ENCODE measurements around the gene SLC6A6.
A peak's percentile ranks its signal among the peaks of the same experiment; 100 is the strongest.

The SLC6A6 gene

DNA sequence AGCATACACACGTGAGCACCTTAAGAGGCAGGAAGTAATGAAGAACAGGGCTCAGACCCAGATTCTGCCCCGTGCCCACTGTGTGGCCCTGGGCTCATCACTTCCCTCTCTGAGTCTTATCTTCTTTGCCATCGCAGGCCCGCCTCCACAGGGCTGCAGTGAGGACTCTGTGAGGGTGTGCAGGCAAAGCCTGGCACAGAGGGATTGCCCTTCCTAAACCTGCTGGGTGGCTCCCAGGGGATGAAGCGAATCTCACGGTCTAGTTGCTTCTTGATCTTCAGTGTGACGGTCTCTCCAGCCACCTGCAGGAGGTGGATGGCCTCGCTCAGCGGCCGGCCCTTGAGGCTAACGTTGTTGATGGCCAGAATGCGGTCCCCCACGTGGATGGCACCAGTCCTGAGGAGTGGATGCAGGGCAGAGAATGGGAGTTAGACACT is 104.9 kb downstream of the SLC6A6 start:
- Histone ChIP-seq H3K79me1 (ENCODE audit: low read length) (no peaks in the 10 kb centered on the region), H2BK120ac (ENCODE audit: insufficient read depth, low read length, poor library complexity) (no peak overlapping the region), H3K4me1 (ENCODE audit: control insufficient read depth in 1 of 2, insufficient read depth in 2 of 2, low read length in 2 of 2) (no peaks in the 10 kb centered on the region), H4K12ac (ENCODE audit: low read depth, low read length) (no peak overlapping the region), H3K27ac (ENCODE audit: low read depth, low read length) (no peak overlapping the region), H3K23ac (ENCODE audit: low read length) (no peak overlapping the region), H3K27me3 (ENCODE audit: insufficient read depth, low read length) (no peaks in the 10 kb centered on the region), H2BK5ac (ENCODE audit: low read depth, low read length, poor library complexity) (no peak overlapping the region), H4K8ac (ENCODE audit: low read depth, low read length) (no peak overlapping the region), H3K4me2 (ENCODE audit: low read length) (no peak overlapping the region), H3K9me3 (ENCODE audit: insufficient read depth, low read depth, low read length) (peaks cover 6% of the 10 kb centered on the region), H2AK5ac (ENCODE audit: low read length) (no peak overlapping the region), H3K79me2 (ENCODE audit: control insufficient read depth, insufficient read depth, low read length, poor library complexity) (no peaks in the 10 kb centered on the region), H3K4ac (ENCODE audit: low read depth, low read length) (no peak overlapping the region), H2AFZ (ENCODE audit: insufficient read depth, low read length, poor library complexity) (no peak overlapping the region), H2BK12ac (ENCODE audit: low read length) (no peak overlapping the region), H3K36me3 (ENCODE audit: control insufficient read depth in 1 of 2, insufficient read depth in 2 of 2, low read length in 2 of 2) (no peaks in the 10 kb centered on the region), H3K4me3 (ENCODE audit: low read depth, low read length) (no peak overlapping the region), H3K18ac (ENCODE audit: low read length) (no peak overlapping the region), H4K91ac (ENCODE audit: low read depth, low read length) (no peak overlapping the region), H3K9ac (ENCODE audit: low read length) (no peak overlapping the region), H3K14ac (ENCODE audit: low read length) (no peak overlapping the region)
- DNase-seq: peak in 1 of 2 donors; percentile 6
- no CpG with 5 or more reads among the region's 13 CpGs for WGBS (ENCODE audit: extremely low coverage, insufficient coverage, insufficient read length)

DNA sequence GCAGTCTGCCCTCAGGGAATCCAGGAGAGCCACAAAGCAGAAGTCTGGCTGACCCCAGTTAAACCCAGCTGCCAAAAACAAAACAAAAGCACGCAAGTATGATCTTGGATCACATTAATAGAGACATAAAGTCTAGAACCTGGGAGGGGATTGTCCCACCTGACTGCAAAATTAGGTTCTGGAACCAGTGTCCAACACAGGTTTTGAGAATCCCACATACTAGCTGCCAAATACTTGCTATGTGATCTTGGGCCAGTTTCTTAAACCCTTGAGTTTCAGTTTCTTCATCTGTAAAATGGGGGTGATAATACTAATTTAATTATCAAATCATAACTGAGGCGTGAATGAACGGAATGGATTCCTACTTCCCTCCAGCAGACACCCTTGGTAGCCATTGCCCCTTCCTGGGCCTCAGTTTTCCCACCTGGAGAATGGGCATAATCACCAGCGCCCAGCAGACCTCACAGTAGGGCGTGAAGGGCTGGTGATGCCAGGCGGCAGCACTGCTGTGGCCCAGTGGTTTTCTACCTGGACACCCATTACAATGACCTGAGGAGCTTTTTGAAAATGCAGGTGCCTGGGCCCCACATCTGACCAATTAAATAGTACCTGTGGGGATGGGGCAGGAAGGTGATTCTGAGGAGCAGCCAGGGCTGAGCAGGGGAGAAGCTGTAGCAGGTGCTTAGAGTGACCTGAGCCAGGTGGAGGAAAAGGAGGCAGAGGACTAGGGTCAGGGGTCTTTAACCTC is 105.5 kb downstream of the SLC6A6 start:
- Histone ChIP-seq H3K14ac (ENCODE audit: low read length) (no peak overlapping the region), H3K27ac (ENCODE audit: low read depth, low read length) (no peak overlapping the region), H3K18ac (ENCODE audit: low read length) (no peak overlapping the region), H4K91ac (ENCODE audit: low read depth, low read length) (no peak overlapping the region), H3K27me3 (ENCODE audit: insufficient read depth, low read length) (no peaks in the 10 kb centered on the region), H3K79me2 (ENCODE audit: control insufficient read depth, insufficient read depth, low read length, poor library complexity) (no peaks in the 10 kb centered on the region), H3K4me1 (ENCODE audit: control insufficient read depth in 1 of 2, insufficient read depth in 2 of 2, low read length in 2 of 2) (no peaks in the 10 kb centered on the region), H2BK120ac (ENCODE audit: insufficient read depth, low read length, poor library complexity) (no peak overlapping the region), H4K12ac (ENCODE audit: low read depth, low read length) (no peak overlapping the region), H2AK5ac (ENCODE audit: low read length) (no peak overlapping the region), H2BK5ac (ENCODE audit: low read depth, low read length, poor library complexity) (no peak overlapping the region), H3K4ac (ENCODE audit: low read depth, low read length) (no peak overlapping the region), H3K4me3 (ENCODE audit: low read depth, low read length) (no peak overlapping the region), H3K9me3 (ENCODE audit: insufficient read depth, low read depth, low read length) (peaks cover 5% of the 10 kb centered on the region), H2AFZ (ENCODE audit: insufficient read depth, low read length, poor library complexity) (no peak overlapping the region), H3K23ac (ENCODE audit: low read length) (no peak overlapping the region), H4K8ac (ENCODE audit: low read depth, low read length) (no peak overlapping the region), H3K4me2 (ENCODE audit: low read length) (no peak overlapping the region), H3K9ac (ENCODE audit: low read length) (no peak overlapping the region), H2BK12ac (ENCODE audit: low read length) (no peak overlapping the region), H3K79me1 (ENCODE audit: low read length) (no peaks in the 10 kb centered on the region), H3K36me3 (ENCODE audit: control insufficient read depth in 1 of 2, insufficient read depth in 2 of 2, low read length in 2 of 2) (no peaks in the 10 kb centered on the region)
- no CpG with 5 or more reads among the region's 6 CpGs for whole genome bisulfite sequencing (ENCODE audit: extremely low coverage, insufficient coverage, insufficient read length)
- DNase-seq: no peak

DNA sequence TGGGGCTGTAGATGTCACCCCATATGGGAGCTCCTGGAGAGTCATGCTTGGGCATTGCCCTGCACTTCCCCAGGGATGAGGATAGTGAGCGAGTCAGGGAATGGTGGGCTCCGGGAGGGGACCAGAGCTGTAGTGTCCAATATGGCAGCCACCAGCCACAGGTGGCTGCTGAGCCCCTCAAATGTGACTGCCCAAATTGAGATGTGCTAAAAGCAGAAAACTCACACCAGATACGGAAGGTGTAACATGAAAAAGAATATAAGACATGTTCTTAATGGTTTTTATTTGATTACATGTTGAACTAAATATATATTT is 106.1 kb downstream of the SLC6A6 start:
- Histone ChIP-seq H2BK120ac (ENCODE audit: insufficient read depth, low read length, poor library complexity) (no peak overlapping the region), H4K12ac (ENCODE audit: low read depth, low read length) (no peak overlapping the region), H2BK5ac (ENCODE audit: low read depth, low read length, poor library complexity) (no peak overlapping the region), H3K9ac (ENCODE audit: low read length) (no peak overlapping the region), H3K27ac (ENCODE audit: low read depth, low read length) (no peak overlapping the region), H4K8ac (ENCODE audit: low read depth, low read length) (no peak overlapping the region), H3K4ac (ENCODE audit: low read depth, low read length) (no peak overlapping the region), H2BK12ac (ENCODE audit: low read length) (no peak overlapping the region), H4K91ac (ENCODE audit: low read depth, low read length) (no peak overlapping the region), H3K9me3 (ENCODE audit: insufficient read depth, low read depth, low read length) (no peaks in the 10 kb centered on the region), H3K23ac (ENCODE audit: low read length) (no peak overlapping the region), H3K79me1 (ENCODE audit: low read length) (no peaks in the 10 kb centered on the region), H2AK5ac (ENCODE audit: low read length) (no peak overlapping the region), H3K18ac (ENCODE audit: low read length) (no peak overlapping the region), H3K4me3 (ENCODE audit: low read depth, low read length) (no peak overlapping the region), H2AFZ (ENCODE audit: insufficient read depth, low read length, poor library complexity) (no peak overlapping the region), H3K4me1 (ENCODE audit: control insufficient read depth in 1 of 2, insufficient read depth in 2 of 2, low read length in 2 of 2) (no peaks in the 10 kb centered on the region), H3K36me3 (ENCODE audit: control insufficient read depth in 1 of 2, insufficient read depth in 2 of 2, low read length in 2 of 2) (no peaks in the 10 kb centered on the region), H3K27me3 (ENCODE audit: insufficient read depth, low read length) (no peaks in the 10 kb centered on the region), H3K14ac (ENCODE audit: low read length) (no peak overlapping the region), H3K4me2 (ENCODE audit: low read length) (no peak overlapping the region), H3K79me2 (ENCODE audit: control insufficient read depth, insufficient read depth, low read length, poor library complexity) (no peaks in the 10 kb centered on the region)
- no peak for DNase-seq
- WGBS (ENCODE audit: extremely low coverage, insufficient coverage, insufficient read length): no CpG with 5 or more reads among the region's 3 CpGs

DNA sequence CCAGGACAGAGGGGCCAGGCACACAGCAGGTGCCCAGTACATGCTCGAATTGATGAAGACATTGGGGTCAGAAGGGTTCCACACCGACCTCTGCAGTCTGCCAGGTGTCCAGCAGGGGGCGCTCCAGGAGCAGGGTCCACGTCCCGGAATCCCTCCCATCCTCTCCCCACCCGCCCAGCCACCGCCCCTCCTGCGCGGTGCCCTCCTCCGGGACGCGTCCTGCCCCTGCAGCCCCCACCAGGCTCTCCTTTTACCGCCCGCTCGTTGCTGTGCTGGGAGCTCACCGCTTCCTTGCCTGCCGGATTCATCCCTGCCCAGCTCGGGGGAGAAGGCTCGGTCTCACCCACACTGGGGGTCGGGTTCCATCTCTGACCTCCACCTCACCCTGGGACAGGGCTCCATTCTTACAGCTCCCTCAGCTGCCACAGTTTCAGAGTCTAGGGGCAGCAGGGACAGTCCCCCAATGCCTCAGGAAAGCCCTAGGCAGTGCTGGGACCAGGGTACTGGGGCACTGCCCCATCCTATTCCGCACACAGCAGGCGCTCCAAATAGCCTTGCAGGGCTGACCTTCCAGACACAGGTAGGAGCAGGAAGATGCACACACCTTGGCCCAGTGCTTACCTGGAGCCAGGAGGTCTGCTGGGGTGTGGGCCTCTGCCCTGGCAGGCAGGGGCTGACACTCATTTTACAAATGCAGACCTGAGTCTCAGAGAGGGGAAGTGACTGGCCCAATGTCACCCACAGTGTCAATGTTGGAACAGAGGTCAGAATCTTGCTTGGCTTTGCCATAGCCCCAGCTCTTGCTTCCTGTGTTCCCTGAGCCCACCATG is 106.8 kb downstream of the SLC6A6 start:
- H3K27me3 ChIP-seq (ENCODE audit: insufficient read depth, low read length): no peaks in the 10 kb centered on the region
- H3K4ac ChIP-seq (ENCODE audit: low read depth, low read length): no peak overlapping the region
- DNase-seq: peak; percentile 24 to 72
- H2BK120ac ChIP-seq (ENCODE audit: insufficient read depth, low read length, poor library complexity): no peak overlapping the region
- H3K18ac ChIP-seq (ENCODE audit: low read length): no peak overlapping the region
- H2AFZ ChIP-seq (ENCODE audit: insufficient read depth, low read length, poor library complexity): no peak overlapping the region
- peak overlapping the region; percentile 59 for H3K4me2 ChIP-seq (ENCODE audit: low read length)
- no peak overlapping the region for H3K9ac ChIP-seq (ENCODE audit: low read length)
- H4K12ac ChIP-seq (ENCODE audit: low read depth, low read length): no peak overlapping the region
- H2AK5ac ChIP-seq (ENCODE audit: low read length): no peak overlapping the region
- H3K4me1 ChIP-seq (ENCODE audit: control insufficient read depth in 1 of 2, insufficient read depth in 2 of 2, low read length in 2 of 2): no peaks in the 10 kb centered on the region
- no peak overlapping the region for H4K8ac ChIP-seq (ENCODE audit: low read depth, low read length)
- no peak overlapping the region for H3K14ac ChIP-seq (ENCODE audit: low read length)
- H3K79me1 ChIP-seq (ENCODE audit: low read length): no peaks in the 10 kb centered on the region
- H2BK5ac ChIP-seq (ENCODE audit: low read depth, low read length, poor library complexity): no peak overlapping the region
- H3K9me3 ChIP-seq (ENCODE audit: insufficient read depth, low read depth, low read length): no peaks in the 10 kb centered on the region
- H4K91ac ChIP-seq (ENCODE audit: low read depth, low read length): no peak overlapping the region
- no peak overlapping the region for H2BK12ac ChIP-seq (ENCODE audit: low read length)
- H3K4me3 ChIP-seq (ENCODE audit: low read depth, low read length): no peak overlapping the region
- WGBS (ENCODE audit: extremely low coverage, insufficient coverage, insufficient read length): no CpG with 5 or more reads among the region's 22 CpGs
- H3K27ac ChIP-seq (ENCODE audit: low read depth, low read length): no peak overlapping the region
- H3K36me3 ChIP-seq (ENCODE audit: control insufficient read depth in 1 of 2, insufficient read depth in 2 of 2, low read length in 2 of 2): no peaks in the 10 kb centered on the region
- no peak overlapping the region for H3K23ac ChIP-seq (ENCODE audit: low read length)
- no peaks in the 10 kb centered on the region for H3K79me2 ChIP-seq (ENCODE audit: control insufficient read depth, insufficient read depth, low read length, poor library complexity)
